GM12892 (cell line): ENCODE measurements around the gene RASSF5.

Source experiments
- DNase-seq: peaks from one replicate; pipeline ENCODE4 v3.0.0; 2011; ENCODE audit not compliant: insufficient read length
- FAIRE-seq: peaks from 2 replicates; lab custom pipeline; 2011; peaks lifted over from hg19 to GRCh38; lab: Jason Lieb, UNC
- POLR2A ChIP-seq: IDR thresholded peaks from 2 replicates; pipeline ENCODE4 v1.6.1; 2011; ENCODE audit warnings: low read depth, low read length, control low read depth
- POLR2AphosphoS5 ChIP-seq: IDR thresholded peaks from 2 replicates; pipeline ENCODE4 v1.6.1; 2011; ENCODE audit warnings: low read depth, low read length, control low read depth
- TAF1 ChIP-seq: IDR thresholded peaks from 2 replicates; pipeline ENCODE4 v1.6.1; 2011; ENCODE audit warnings: low read depth, mild to moderate bottlenecking, control low read depth, low read length, borderline replicate concordance

The RASSF5 gene

GRCh38 chr1:206524739-206525364 lies 17.5 kb downstream of the RASSF5 start:
- DNase-seq (no peak), FAIRE-seq (peak; percentile 40)
- TF ChIP-seq TAF1, result no peak
- TF ChIP-seq POLR2AphosphoS5, result no peak
- TF ChIP-seq POLR2A, result no peak

- FAIRE-seq, result peak; percentile 21
- no peak for DNase-seq
- TF ChIP-seq TAF1 (no peak), POLR2AphosphoS5 (no peak), POLR2A (no peak)
Observed at GRCh38 chr1:206526064-206526911, 19.0 kb downstream of the RASSF5 start.

- TF ChIP-seq TAF1, result no peak
- no peak for TF ChIP-seq POLR2AphosphoS5
- no peak for TF ChIP-seq POLR2A
- FAIRE-seq, result no peak
- DNase-seq, result no peak
Observed at GRCh38 chr1:206529425-206529824, 22.1 kb downstream of the RASSF5 start.

- DNase-seq (no peak), FAIRE-seq (no peak)
- TF ChIP-seq TAF1 (no peak), POLR2AphosphoS5 (no peak), POLR2A (no peak)
Observed at GRCh38 chr1:206532368-206532767, 25.0 kb downstream of the RASSF5 start.

- DNase-seq (no peak), FAIRE-seq (no peak)
- TF ChIP-seq TAF1 (no peak), POLR2A (no peak), POLR2AphosphoS5 (no peak)
Observed at GRCh38 chr1:206534552-206534951, 27.2 kb downstream of the RASSF5 start.

- FAIRE-seq (no peak), DNase-seq (no peak)
- no peak for TF ChIP-seq TAF1
- no peak for TF ChIP-seq POLR2AphosphoS5
- no peak for TF ChIP-seq POLR2A
Observed at GRCh38 chr1:206535853-206536188, 28.5 kb downstream of the RASSF5 start.

GRCh38 chr1:206537141-206537540 lies 29.8 kb downstream of the RASSF5 start:
- no peak for FAIRE-seq

GRCh38 chr1:206538086-206538770 lies 30.9 kb downstream of the RASSF5 start:
- FAIRE-seq (no peak), DNase-seq (no peak)
- no peak for TF ChIP-seq TAF1

More at GRCh38 chr1:206537141-206537540, 29.8 kb downstream of the RASSF5 start:
- DNase-seq, result no peak
- TF ChIP-seq TAF1 (no peak), POLR2A (no peak), POLR2AphosphoS5 (no peak)

GRCh38 chr1:206538901-206539640 lies 31.7 kb downstream of the RASSF5 start:
- no peak for TF ChIP-seq TAF1
- TF ChIP-seq POLR2AphosphoS5, result no peak
- no peak for TF ChIP-seq POLR2A
- DNase-seq (no peak), FAIRE-seq (no peak)

GRCh38 chr1:206540044-206540780 lies 32.9 kb downstream of the RASSF5 start:
- TF ChIP-seq POLR2A (no peak), POLR2AphosphoS5 (no peak), TAF1 (no peak)
- no peak for FAIRE-seq

More at GRCh38 chr1:206540044-206540780, 32.9 kb downstream of the RASSF5 start:
- DNase-seq, result no peak
